Stomach (tissue), 9 donors: Measurements from ENCODE around the gene MYL9. TPM values are rescaled to one million over a fixed set of nuclear protein-coding genes. Genes with fewer than 3 reads are reported as not detected.

Source experiments
- DNase-seq, 2 donors: peaks; one replicate each; pipeline versions ENCODE4 v3.0.0 to v3.0.0-alpha.2; 2013 to 2019
- H3K27ac ChIP-seq, 5 donors: fragments of 200-600 bp in 4 of 5; sonication (generic) in 4 of 5; one replicate each; pipeline ENCODE4 v1.5.1; 2013 to 2019; ENCODE audit warnings: mild to moderate bottlenecking in 1 of 5, moderate library complexity in 1 of 5
- H3K27me3 ChIP-seq, 3 donors: fragments of 200-600 bp; sonication (generic); one replicate each; pipeline ENCODE4 v1.5.1; 2017 to 2019; ENCODE audit warnings: mixed run types in 1 of 3
- H3K36me3 ChIP-seq, 4 donors: fragments of 200-600 bp; sonication (generic); 1 replicate in 3 of 4; 2 replicates in 1 of 4; pipeline ENCODE4 v1.5.1; 2016 to 2019
- H3K4me1 ChIP-seq, 4 donors: fragments of 200-600 bp; sonication (generic); one replicate each; pipeline ENCODE4 v1.5.1; 2016 to 2019
- H3K4me3 ChIP-seq, 4 donors: fragments of 200-600 bp; sonication (generic) in 3 of 4; one replicate each; pipeline ENCODE4 v1.5.1; 2016 to 2019; ENCODE audit warnings: mild to moderate bottlenecking in 1 of 4
- H3K9me3 ChIP-seq, 4 donors: fragments of 200-600 bp; sonication (generic); one replicate each; pipeline ENCODE4 v1.5.1; 2016 to 2019
- CTCF ChIP-seq, 7 experiments: fragments of 450-650 bp in 4 of 7; fragments of 200-600 bp in 3 of 7; sonication (generic) in 3 of 7; IDR thresholded peaks; one replicate each; pipeline ENCODE4 v1.5.1; 2016 to 2019; ENCODE audit warnings: antibody characterized with exemption in 7 of 7, control low read depth in 2 of 7, mild to moderate bottlenecking in 1 of 7
- EP300 ChIP-seq: sonication (generic); formaldehyde crosslinking; IDR thresholded peaks from one replicate; pipeline ENCODE4 v1.6.1; 2017; ENCODE audit warnings: antibody characterized with exemption
- POLR2A ChIP-seq, 4 donors: fragments of 450-650 bp; IDR thresholded peaks; one replicate each; pipeline ENCODE4 v1.6.1; 2016; ENCODE audit warnings: antibody characterized with exemption in 4 of 4, control low read depth in 2 of 4, mild to moderate bottlenecking in 1 of 4, moderate library complexity in 1 of 4
- POLR2AphosphoS5 ChIP-seq, 3 donors: sonication (generic); formaldehyde crosslinking; IDR thresholded peaks; one replicate each; pipeline ENCODE4 v1.6.1; 2016; ENCODE audit warnings: antibody characterized with exemption in 3 of 3
- WGBS, 5 donors: extraction: QIAGEN DNeasy Blood & Tissue Kit in 3 of 5; methylation state at CpG; one replicate each; pipeline versions ENCODE4 v1.1.5 to v1.1.7; 2013 to 2018; 5-methylcytosine and 5-hydroxymethylcytosine counted together
- intact Hi-C: fragments of 100-400 bp; cut with DNase I; formaldehyde crosslinking; loops from one replicate; pipeline ENCODE4 v1.15.1; 2023; ENCODE audit warnings: low total_unique reads
- polyA plus RNA-seq, 3 donors: library from polyadenylated mRNA; stranded (reverse); fragments of 200-250 nt; gene quantifications; one replicate each; pipeline ENCODE4 v1.2.3, GENCODE V29; 2013
- total RNA-seq, 5 donors: library from RNA; depleted of rRNA; stranded (reverse); fragments of >200 nt; gene quantifications; one replicate each; pipeline versions ENCODE4 v1.1.0 to v1.2.3, GENCODE V29; 2014 to 2016
- donor health status: healthy with polysubstance abuse.
- donor health status: Bipolar disorder and iron deficiency.
- donor health status: healthy.

MYL9 gene
- total and polyA plus RNA-seq, 8 donors = 33.0 to 941 (median 223) TPM

GRCh38 chr20:36499211-36499610 lies 42.1 kb upstream of the MYL9 start:
- TF ChIP-seq POLR2AphosphoS5 (IDR thresholded peaks at IDR 0.05) (no peak), CTCF (IDR thresholded peaks at IDR 0.05) (no peak), EP300 (no peak), POLR2A (IDR thresholded peaks at IDR 0.05) (no peak)
- peak overlapping the region in 3 of 5 donors; percentile 11 to 75 (median 44) for H3K27ac ChIP-seq
- DNase-seq = no peak
- no peak overlapping the region for H3K4me3 ChIP-seq
- peaks cover 21 to 37% (median 25%) of the 10 kb centered on the region in 4 donors for H3K4me1 ChIP-seq
- peaks cover 47 to 86% (median 81%) of the 10 kb centered on the region in 4 donors for H3K36me3 ChIP-seq
- no peaks in the 10 kb centered on the region for H3K9me3 ChIP-seq
- WGBS, 5 donors = 86 to 92% (median 90%) methylated on average over 23 to 26 of the region's 26 CpGs
- no peaks in the 10 kb centered on the region for H3K27me3 ChIP-seq
- intact Hi-C loops = no loop called here

GRCh38 chr20:36499723-36500501 lies 41.4 kb upstream of the MYL9 start:
- WGBS, 5 donors = 89 to 94% (median 92%) methylated on average over 27 to 31 of the region's 31 CpGs
- no peak overlapping the region for H3K4me3 ChIP-seq
- intact Hi-C loops = no loop called here
- no peaks in the 10 kb centered on the region for H3K9me3 ChIP-seq
- peaks cover 47 to 93% (median 88%) of the 10 kb centered on the region in 4 donors for H3K36me3 ChIP-seq
- H3K27me3 ChIP-seq = no peaks in the 10 kb centered on the region
- peaks cover 21 to 32% (median 21%) of the 10 kb centered on the region in 4 donors for H3K4me1 ChIP-seq
- no peak for DNase-seq
- TF ChIP-seq POLR2A (IDR thresholded peaks at IDR 0.05) (no peak), EP300 (no peak), CTCF (IDR thresholded peaks at IDR 0.05) (no peak), POLR2AphosphoS5 (IDR thresholded peaks at IDR 0.05) (no peak)
- H3K27ac ChIP-seq = no peak overlapping the region

- no peak overlapping the region for H3K4me3 ChIP-seq
- H3K27ac ChIP-seq = no peak overlapping the region
- TF ChIP-seq CTCF (IDR thresholded peaks at IDR 0.05) (no peak), EP300 (no peak), POLR2A (IDR thresholded peaks at IDR 0.05) (no peak), POLR2AphosphoS5 (IDR thresholded peaks at IDR 0.05) (no peak)
- intact Hi-C loops = no loop called here
- H3K4me1 ChIP-seq = peaks cover 21 to 32% (median 21%) of the 10 kb centered on the region in 4 donors
- H3K9me3 ChIP-seq = no peaks in the 10 kb centered on the region
- 69 to 84% (median 81%) methylated on average over 3 of the region's 3 CpGs for WGBS, 5 donors
- DNase-seq = no peak
- H3K27me3 ChIP-seq = no peaks in the 10 kb centered on the region
- peaks cover 47 to 98% (median 97%) of the 10 kb centered on the region in 4 donors for H3K36me3 ChIP-seq
Measured at GRCh38 chr20:36501367-36502006, 39.8 kb upstream of the MYL9 start.

GRCh38 chr20:36504295-36504694 lies 37.0 kb upstream of the MYL9 start:
- no peak for TF ChIP-seq POLR2A (IDR thresholded peaks at IDR 0.05)
- TF ChIP-seq CTCF (IDR thresholded peaks at IDR 0.05) = no peak
- TF ChIP-seq EP300 = no peak
- no peak for TF ChIP-seq POLR2AphosphoS5 (IDR thresholded peaks at IDR 0.05)
- H3K9me3 ChIP-seq = no peaks in the 10 kb centered on the region
- DNase-seq = no peak
- H3K36me3 ChIP-seq = peaks cover 26 to 98% (median 94%) of the 10 kb centered on the region in 4 donors
- H3K4me1 ChIP-seq = peaks cover 0 to 5% (median 0%) of the 10 kb centered on the region in 4 donors
- intact Hi-C loops = no loop called here
- WGBS, 5 donors = 84 to 97% (median 92%) methylated on average over 4 of the region's 4 CpGs
- no peak overlapping the region for H3K4me3 ChIP-seq
- H3K27me3 ChIP-seq = no peaks in the 10 kb centered on the region
- H3K27ac ChIP-seq = no peak overlapping the region
